Gastroesophageal sphincter (tissue), 3 donors: ENCODE measurements around the gene ADAMTS9.

Experiments used
- POLR2AphosphoS5 ChIP-seq: sonication (generic); formaldehyde crosslinking; IDR thresholded peaks from one replicate; pipeline ENCODE4 v1.6.1; 2017; ENCODE audit warnings: antibody characterized with exemption
- TF ChIP-seq, protein P1 (sequence below), 4 experiments: fragments of 200-600 bp in 2 of 4; fragments of 450-650 bp in 2 of 4; sonication (generic) in 1 of 4; IDR thresholded peaks; one replicate each; pipeline ENCODE4 v1.5.1; 2017 to 2019; ENCODE audit warnings: antibody characterized with exemption in 4 of 4, mild to moderate bottlenecking in 2 of 4, moderate library complexity in 2 of 4

DNA sequence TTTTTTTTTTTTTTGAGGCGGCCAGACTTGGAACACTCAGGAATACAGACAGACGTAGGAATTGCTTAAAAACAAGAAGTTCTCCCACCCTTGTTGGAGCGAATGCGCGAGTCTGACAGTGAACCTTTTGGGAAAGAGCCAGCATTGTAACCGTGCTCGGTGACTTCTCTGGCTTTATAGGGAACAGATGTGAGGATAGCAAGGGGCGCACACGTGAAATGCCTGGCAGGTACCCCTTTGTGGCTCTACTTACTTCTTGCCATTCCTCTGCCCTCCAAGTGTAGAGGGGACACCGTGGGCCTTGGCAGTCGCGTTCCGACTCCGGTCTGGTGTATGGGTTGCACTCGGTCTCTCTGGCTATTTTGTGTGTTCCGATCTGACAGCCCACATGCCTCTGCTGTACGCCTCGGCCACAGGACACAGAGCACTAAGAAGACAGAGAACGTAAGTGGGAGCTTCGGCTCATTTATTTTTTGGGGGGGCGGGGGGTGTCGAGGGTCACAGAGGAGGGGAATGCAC lies 126.4 kb downstream of the ADAMTS9 start:
- TF ChIP-seq, protein P1, sequence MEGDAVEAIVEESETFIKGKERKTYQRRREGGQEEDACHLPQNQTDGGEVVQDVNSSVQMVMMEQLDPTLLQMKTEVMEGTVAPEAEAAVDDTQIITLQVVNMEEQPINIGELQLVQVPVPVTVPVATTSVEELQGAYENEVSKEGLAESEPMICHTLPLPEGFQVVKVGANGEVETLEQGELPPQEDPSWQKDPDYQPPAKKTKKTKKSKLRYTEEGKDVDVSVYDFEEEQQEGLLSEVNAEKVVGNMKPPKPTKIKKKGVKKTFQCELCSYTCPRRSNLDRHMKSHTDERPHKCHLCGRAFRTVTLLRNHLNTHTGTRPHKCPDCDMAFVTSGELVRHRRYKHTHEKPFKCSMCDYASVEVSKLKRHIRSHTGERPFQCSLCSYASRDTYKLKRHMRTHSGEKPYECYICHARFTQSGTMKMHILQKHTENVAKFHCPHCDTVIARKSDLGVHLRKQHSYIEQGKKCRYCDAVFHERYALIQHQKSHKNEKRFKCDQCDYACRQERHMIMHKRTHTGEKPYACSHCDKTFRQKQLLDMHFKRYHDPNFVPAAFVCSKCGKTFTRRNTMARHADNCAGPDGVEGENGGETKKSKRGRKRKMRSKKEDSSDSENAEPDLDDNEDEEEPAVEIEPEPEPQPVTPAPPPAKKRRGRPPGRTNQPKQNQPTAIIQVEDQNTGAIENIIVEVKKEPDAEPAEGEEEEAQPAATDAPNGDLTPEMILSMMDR (IDR thresholded peaks at IDR 0.05), result no peak
- TF ChIP-seq POLR2AphosphoS5, result no peak
